Sigmoid colon (tissue), 4 donors: Measurements from ENCODE around the gene SOAT2.

ENCODE experiments used
- CTCF ChIP-seq, 4 experiments: fragments of 450-650 bp in 3 of 4; fragments of 200-600 bp in 1 of 4; IDR thresholded peaks; one replicate each; pipeline ENCODE4 v1.5.1; 2016 to 2019; ENCODE audit warnings: antibody characterized with exemption in 4 of 4, mild to moderate bottlenecking in 3 of 4, moderate library complexity in 2 of 4
- POLR2AphosphoS5 ChIP-seq, 4 donors: sonication (generic); formaldehyde crosslinking; IDR thresholded peaks; one replicate each; pipeline ENCODE4 v1.6.1; 2017; ENCODE audit warnings: antibody characterized with exemption in 4 of 4

DNA sequence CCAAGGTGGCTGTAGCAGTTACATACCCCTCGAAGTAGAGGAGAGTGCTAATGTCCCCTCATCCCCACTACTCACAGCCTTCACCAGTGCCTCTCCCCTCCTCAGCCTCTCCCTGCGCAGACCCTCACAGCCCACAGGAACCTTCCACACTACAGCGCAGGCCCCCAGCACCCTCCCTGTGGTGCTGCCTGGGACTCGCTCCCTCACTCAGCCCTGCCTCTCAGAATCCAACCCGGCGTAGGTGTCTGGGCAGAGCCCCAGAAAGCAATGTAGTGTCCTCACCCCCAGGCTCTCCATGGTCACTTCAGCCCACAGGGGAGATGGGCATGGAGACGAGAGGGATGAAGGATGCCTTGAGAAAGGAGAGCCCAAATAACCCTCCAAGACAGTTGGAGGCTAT, 66.4 kb downstream of the SOAT2 start:
- no peak for TF ChIP-seq CTCF (IDR thresholded peaks at IDR 0.05)
- no peak for TF ChIP-seq POLR2AphosphoS5 (IDR thresholded peaks at IDR 0.05)
